Measurements from ENCODE around the gene FKBP1A. TPM values are rescaled to one million over a fixed set of nuclear protein-coding genes. Genes with fewer than 3 reads are reported as not detected.

The FKBP1A gene
- 180 and 187 TPM in 2 replicates for total RNA-seq
- long read RNA-seq, transcript FKBP1A-203 (4 exons, 976 nt): minor isoform, 23 of 946 reads
- long read RNA-seq, transcript FKBP1A-204 (5 exons, 1,622 nt): major isoform, 894 of 946 reads
- long read RNA-seq, transcript FKBP1A-211 (4 exons, 1,518 nt): minor isoform, 7 of 946 reads
- long read RNA-seq, partial matches to known transcripts: 12 of 946 reads
- long read RNA-seq, other reads (novel, unspliced or antisense): 9 of 946 reads

- Mint-ChIP-seq H3K4me1 (ENCODE audit: unreplicated experiment) (peaks cover 47% of the 10 kb centered on the region), H3K9me3 (ENCODE audit: unreplicated experiment) (no peaks in the 10 kb centered on the region), H3K27me3 (ENCODE audit: unreplicated experiment) (peaks cover 32% of the 10 kb centered on the region), H3K36me3 (ENCODE audit: unreplicated experiment) (no peaks in the 10 kb centered on the region), H3K4me3 (ENCODE audit: unreplicated experiment) (peak within 1 kb of the TSS; percentile 93), H3K27ac (ENCODE audit: unreplicated experiment) (peak within 1 kb of the TSS; percentile 96)
- peak; percentile 22 for TF ChIP-seq CTCF (IDR thresholded peaks at IDR 0.05)
- DNase-seq (ENCODE audit: extremely low spot score, unreplicated experiment): peak; percentile 95
Observed at GRCh38 chr20:1392693-1393506, at the start of gene FKBP1A. TSS of gene FKBP1A (minus strand) at chr20:1393054. CDS start at chr20:1392998, 56 bp downstream.

GRCh38 chr20:1442304-1442703, 49.5 kb upstream of the FKBP1A start:
- no peaks in the 10 kb centered on the region for H3K9me3 Mint-ChIP-seq (ENCODE audit: unreplicated experiment)

GRCh38 chr20:1441133-1441532, 48.3 kb upstream of the FKBP1A start:
- DNase-seq (ENCODE audit: extremely low spot score, unreplicated experiment): no peak
- Mint-ChIP-seq H3K4me3 (ENCODE audit: unreplicated experiment) (no peak overlapping the region), H3K9me3 (ENCODE audit: unreplicated experiment) (no peaks in the 10 kb centered on the region), H3K27ac (ENCODE audit: unreplicated experiment) (no peak overlapping the region), H3K4me1 (ENCODE audit: unreplicated experiment) (no peaks in the 10 kb centered on the region), H3K36me3 (ENCODE audit: unreplicated experiment) (peaks cover 28% of the 10 kb centered on the region), H3K27me3 (ENCODE audit: unreplicated experiment) (no peaks in the 10 kb centered on the region)
- no peak for TF ChIP-seq CTCF (IDR thresholded peaks at IDR 0.05)

More at GRCh38 chr20:1442304-1442703, 49.5 kb upstream of the FKBP1A start:
- H3K4me3 Mint-ChIP-seq (ENCODE audit: unreplicated experiment): no peak overlapping the region
- H3K27ac Mint-ChIP-seq (ENCODE audit: unreplicated experiment): no peak overlapping the region
- H3K36me3 Mint-ChIP-seq (ENCODE audit: unreplicated experiment): peaks cover 36% of the 10 kb centered on the region
- no peak for DNase-seq (ENCODE audit: extremely low spot score, unreplicated experiment)
- no peak for TF ChIP-seq CTCF (IDR thresholded peaks at IDR 0.05)
- H3K4me1 Mint-ChIP-seq (ENCODE audit: unreplicated experiment): no peaks in the 10 kb centered on the region
- H3K27me3 Mint-ChIP-seq (ENCODE audit: unreplicated experiment): no peaks in the 10 kb centered on the region

GRCh38 chr20:1440024-1440423, 47.2 kb upstream of the FKBP1A start:
- TF ChIP-seq CTCF (IDR thresholded peaks at IDR 0.05): no peak
- no peaks in the 10 kb centered on the region for H3K27me3 Mint-ChIP-seq (ENCODE audit: unreplicated experiment)
- peaks cover 1% of the 10 kb centered on the region for H3K4me1 Mint-ChIP-seq (ENCODE audit: unreplicated experiment)
- no peak for DNase-seq (ENCODE audit: extremely low spot score, unreplicated experiment)
- H3K4me3 Mint-ChIP-seq (ENCODE audit: unreplicated experiment): no peak overlapping the region
- H3K9me3 Mint-ChIP-seq (ENCODE audit: unreplicated experiment): no peaks in the 10 kb centered on the region
- H3K27ac Mint-ChIP-seq (ENCODE audit: unreplicated experiment): no peak overlapping the region
- H3K36me3 Mint-ChIP-seq (ENCODE audit: unreplicated experiment): peaks cover 17% of the 10 kb centered on the region

GRCh38 chr20:1438361-1438760, 45.5 kb upstream of the FKBP1A start:
- Mint-ChIP-seq H3K27me3 (ENCODE audit: unreplicated experiment) (no peaks in the 10 kb centered on the region), H3K9me3 (ENCODE audit: unreplicated experiment) (no peaks in the 10 kb centered on the region), H3K27ac (ENCODE audit: unreplicated experiment) (no peak overlapping the region), H3K4me3 (ENCODE audit: unreplicated experiment) (no peak overlapping the region), H3K4me1 (ENCODE audit: unreplicated experiment) (peaks cover 4% of the 10 kb centered on the region), H3K36me3 (ENCODE audit: unreplicated experiment) (peaks cover 6% of the 10 kb centered on the region)
- no peak for TF ChIP-seq CTCF (IDR thresholded peaks at IDR 0.05)
- DNase-seq (ENCODE audit: extremely low spot score, unreplicated experiment): no peak
